GM23248 (cell line): ENCODE results near the gene CENPA. TPM values are rescaled to one million over a fixed set of nuclear protein-coding genes. Genes with fewer than 3 reads are reported as not detected.

Experiments
- DNase-seq: peaks from one replicate; pipeline ENCODE4 v3.0.0-alpha.2; 2015
- H2AFZ ChIP-seq: fragments of 200-600 bp; sonication (generic); 2 replicates; pipeline ENCODE4 v1.6.1; 2016; ENCODE audit warnings: antibody characterized with exemption
- H3F3A ChIP-seq: fragments of 200-600 bp; sonication (generic); 2 replicates; pipeline ENCODE4 v1.6.1; 2016; ENCODE audit warnings: mild to moderate bottlenecking, antibody characterized with exemption, mixed run types; ENCODE audit not compliant: insufficient read depth
- H3K27ac ChIP-seq: fragments of 200-600 bp; sonication (generic); 2 replicates; pipeline ENCODE4 v1.5.1; 2016; ENCODE audit warnings: mild to moderate bottlenecking
- H3K27me3 ChIP-seq: fragments of 200-600 bp; sonication (generic); replicated peaks from 2 replicates; pipeline ENCODE4 v1.6.1; 2016; ENCODE audit warnings: mild to moderate bottlenecking; ENCODE audit not compliant: insufficient read depth
- H3K36me3 ChIP-seq: fragments of 200-600 bp; sonication (generic); 2 replicates; pipeline ENCODE4 v1.6.1; 2016; ENCODE audit warnings: low read depth, mild to moderate bottlenecking
- H3K4me1 ChIP-seq: fragments of 200-600 bp; sonication (generic); 2 replicates; pipeline ENCODE4 v1.6.1; 2016; ENCODE audit warnings: mild to moderate bottlenecking; ENCODE audit not compliant: insufficient read depth
- H3K4me2 ChIP-seq: fragments of 200-600 bp; sonication (generic); one replicate; pipeline ENCODE4 v1.6.1; 2016; ENCODE audit warnings: mild to moderate bottlenecking; ENCODE audit not compliant: unreplicated experiment
- H3K4me3 ChIP-seq: fragments of 200-600 bp; sonication (generic); 2 replicates; pipeline ENCODE4 v1.5.1; 2016; ENCODE audit warnings: mild to moderate bottlenecking
- H3K79me2 ChIP-seq: fragments of 200-600 bp; sonication (generic); 2 replicates; pipeline ENCODE4 v1.6.1; 2016; ENCODE audit warnings: mild to moderate bottlenecking; ENCODE audit not compliant: insufficient read depth
- H3K9ac ChIP-seq: fragments of 200-600 bp; sonication (generic); 2 replicates; pipeline ENCODE4 v1.6.1; 2016; ENCODE audit warnings: mild to moderate bottlenecking
- H3K9me2 ChIP-seq: fragments of 200-600 bp; sonication (generic); 2 replicates; pipeline ENCODE4 v1.6.1; 2016; ENCODE audit warnings: mixed run types, mild to moderate bottlenecking, moderate library complexity; ENCODE audit not compliant: insufficient read depth
- H3K9me3 ChIP-seq: fragments of 200-600 bp; sonication (generic); one replicate; pipeline ENCODE4 v1.6.1; 2017; ENCODE audit warnings: low read depth
- H4K20me1 ChIP-seq: fragments of 200-600 bp; sonication (generic); 2 replicates; pipeline ENCODE4 v1.6.0; 2016; ENCODE audit not compliant: insufficient read depth
- EZH2 ChIP-seq: fragments of 200-600 bp; sonication (generic); IDR thresholded peaks from 2 replicates; pipeline ENCODE4 v1.6.1; 2018; ENCODE audit warnings: antibody characterized with exemption, mild to moderate bottlenecking; ENCODE audit not compliant: insufficient read depth, poor library complexity, severe bottlenecking
- EZH2phosphoT487 ChIP-seq: fragments of 200-600 bp; sonication (generic); IDR thresholded peaks from 2 replicates; pipeline ENCODE4 v1.6.1; 2018; ENCODE audit warnings: antibody characterized with exemption, moderate library complexity, mild to moderate bottlenecking, low read depth; ENCODE audit not compliant: insufficient read depth
- WGBS, 2 experiments: methylation state at CpG; one replicate each; pipeline ENCODE4 v1.1.6; 2015 to 2017; ENCODE audit warnings: low lambda C conversion rate in 2 of 2, low coverage in 1 of 2; ENCODE audit errors: missing lambda C conversion rate in 2 of 2; 5-methylcytosine and 5-hydroxymethylcytosine counted together
- in situ Hi-C: fragments of 300-500 bp; cut with MboI; formaldehyde crosslinking; loops from 2 replicates; pipeline ENCODE4 v1.15.0; 2020
- polyA plus RNA-seq: library from polyadenylated mRNA; unstranded; fragments of >200 nt; fragmentation: Nextera tagmentation; extraction: Ambion mirVana; gene quantifications from 2 replicates; pipeline ENCODE4 v1.2.1, GENCODE V29; 2016
- total RNA-seq: library from RNA; depleted of rRNA; stranded (reverse); fragments of >200 nt; shearing (Covaris generic); gene quantifications from 2 replicates; pipeline ENCODE4 v1.2.3, GENCODE V29; 2014

CENPA gene
- total and polyA plus RNA-seq, 2 experiments from 2014 or later, result 8.1 to 12.1 TPM

DNA sequence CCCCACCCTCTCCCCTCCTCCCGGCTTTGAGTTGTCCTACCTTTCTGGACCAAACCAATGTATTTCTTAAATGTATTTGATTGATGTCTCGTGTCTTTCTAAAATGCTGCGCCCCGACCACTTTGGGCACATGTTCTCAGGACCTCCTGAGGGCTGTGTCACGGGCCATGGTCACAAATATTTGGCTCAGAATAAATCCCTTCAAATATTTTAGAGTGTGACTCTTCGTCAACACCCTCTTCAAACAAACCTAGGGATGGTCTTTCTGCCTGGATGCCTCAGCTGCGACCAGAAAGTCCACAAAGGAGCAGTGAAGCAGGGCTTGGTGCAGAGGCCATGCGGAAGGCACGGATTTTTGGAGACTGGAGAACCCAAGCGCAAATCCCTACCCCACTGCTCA lies 22.8 kb upstream of the CENPA start:
- H3K4me1 ChIP-seq, result peaks cover 23% of the 10 kb centered on the region
- no peaks in the 10 kb centered on the region for H3K9me2 ChIP-seq
- H3K9me3 ChIP-seq, result no peaks in the 10 kb centered on the region
- no peaks in the 10 kb centered on the region for H3F3A ChIP-seq
- no peak overlapping the region for H3K27ac ChIP-seq
- in situ Hi-C loops, result no loop called here
- no peak for DNase-seq
- 96 to 97% methylated on average over 10 of the region's 10 CpGs for WGBS, 2 experiments
- H3K9ac ChIP-seq, result no peak overlapping the region
- no peaks in the 10 kb centered on the region for H3K27me3 ChIP-seq
- H2AFZ ChIP-seq, result no peak overlapping the region
- no peak overlapping the region for H3K4me3 ChIP-seq
- TF ChIP-seq EZH2phosphoT487, result no peak
- TF ChIP-seq EZH2, result no peak
- H3K4me2 ChIP-seq, result no peak overlapping the region
- H3K79me2 ChIP-seq, result peaks cover 49% of the 10 kb centered on the region
- no peaks in the 10 kb centered on the region for H3K36me3 ChIP-seq
- H4K20me1 ChIP-seq, result no peaks in the 10 kb centered on the region

GRCh38 chr2:26764078-26764887 lies 21.6 kb upstream of the CENPA start, which contains the start of gene SLC35F6:
Gene SLC35F6 (plus strand): TSS chr2:26764284. CDS start chr2:26764350, 66 bp downstream.
- Histone ChIP-seq H3K27ac (peak within 1 kb of the TSS; percentile 27), H3K4me2 (peak within 1 kb of the TSS; percentile 95), H2AFZ (peak within 1 kb of the TSS; percentile 93), H3K4me1 (peaks cover 20% of the 10 kb centered on the region), H3K79me2 (peaks cover 62% of the 10 kb centered on the region), H3F3A (no peaks in the 10 kb centered on the region), H3K9me2 (no peaks in the 10 kb centered on the region), H3K36me3 (no peaks in the 10 kb centered on the region), H3K27me3 (no peaks in the 10 kb centered on the region), H3K9me3 (no peaks in the 10 kb centered on the region), H3K4me3 (peak within 1 kb of the TSS; percentile 91), H4K20me1 (no peaks in the 10 kb centered on the region), H3K9ac (peak within 1 kb of the TSS; percentile 94)
- WGBS, 2 experiments, result 0 to 1% methylated on average over 56 to 67 of the region's 68 CpGs
- in situ Hi-C loops, result no loop called here
- peak; percentile 95 for DNase-seq
- no peak for TF ChIP-seq EZH2phosphoT487
- no peak for TF ChIP-seq EZH2

DNA sequence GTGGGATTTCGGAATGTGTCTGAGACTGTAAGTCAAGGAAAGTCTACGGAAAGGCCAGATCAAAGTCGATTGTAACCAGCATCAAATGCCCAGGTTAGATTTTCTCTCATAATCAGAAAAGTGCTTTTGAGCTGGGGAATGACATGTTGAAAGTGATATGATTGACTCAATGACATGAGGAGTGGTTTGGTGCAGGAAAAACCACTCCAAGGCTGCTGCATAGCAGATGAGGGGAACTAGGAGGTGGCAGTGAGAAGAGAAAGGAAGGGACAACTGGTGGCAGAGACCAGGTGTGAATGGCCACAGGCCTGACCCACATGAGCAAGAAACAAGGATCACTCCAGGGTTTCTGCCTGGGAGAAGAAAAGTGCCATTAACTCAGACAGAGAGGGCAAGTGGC lies 20.9 kb upstream of the CENPA start:
- Histone ChIP-seq H3K9ac (peak overlapping the region; percentile 94), H3K9me2 (no peaks in the 10 kb centered on the region), H3K4me1 (peaks cover 20% of the 10 kb centered on the region), H3F3A (no peaks in the 10 kb centered on the region), H3K27ac (peak overlapping the region; percentile 27; the same call in 1 of the 2 replicates), H3K27me3 (no peaks in the 10 kb centered on the region), H3K9me3 (no peaks in the 10 kb centered on the region), H3K36me3 (no peaks in the 10 kb centered on the region), H3K79me2 (peaks cover 68% of the 10 kb centered on the region), H2AFZ (peak overlapping the region; percentile 93), H3K4me2 (peak overlapping the region; percentile 95), H3K4me3 (peak overlapping the region; percentile 91), H4K20me1 (no peaks in the 10 kb centered on the region)
- WGBS, 2 experiments, result 2% methylated on average over 3 of the region's 3 CpGs
- in situ Hi-C loops, result no loop called here
- TF ChIP-seq EZH2 (no peak), EZH2phosphoT487 (no peak)
- no peak for DNase-seq

- no peaks in the 10 kb centered on the region for H4K20me1 ChIP-seq
- H2AFZ ChIP-seq, result no peak overlapping the region
- no peaks in the 10 kb centered on the region for H3F3A ChIP-seq
- no peaks in the 10 kb centered on the region for H3K9me2 ChIP-seq
- peaks cover 20% of the 10 kb centered on the region for H3K4me1 ChIP-seq
- H3K9ac ChIP-seq, result peak overlapping the region; percentile 94
- peak overlapping the region; percentile 95 for H3K4me2 ChIP-seq
- DNase-seq, result no peak
- in situ Hi-C loops, result no loop called here
- WGBS, 2 experiments, result 77 to 78% methylated on average over 10 of the region's 10 CpGs
- peak overlapping the region; percentile 91 for H3K4me3 ChIP-seq
- H3K27me3 ChIP-seq, result no peaks in the 10 kb centered on the region
- H3K36me3 ChIP-seq, result no peaks in the 10 kb centered on the region
- H3K27ac ChIP-seq, result no peak overlapping the region
- H3K79me2 ChIP-seq, result peaks cover 75% of the 10 kb centered on the region
- H3K9me3 ChIP-seq, result no peaks in the 10 kb centered on the region
- TF ChIP-seq EZH2phosphoT487 (no peak), EZH2 (no peak)
Observed at GRCh38 chr2:26765475-26766200, 20.2 kb upstream of the CENPA start.
